Measurements from ENCODE around the gene TMEM203.
A peak's percentile ranks its signal among the peaks of the same experiment; 100 is the strongest.

The TMEM203 gene

DNA sequence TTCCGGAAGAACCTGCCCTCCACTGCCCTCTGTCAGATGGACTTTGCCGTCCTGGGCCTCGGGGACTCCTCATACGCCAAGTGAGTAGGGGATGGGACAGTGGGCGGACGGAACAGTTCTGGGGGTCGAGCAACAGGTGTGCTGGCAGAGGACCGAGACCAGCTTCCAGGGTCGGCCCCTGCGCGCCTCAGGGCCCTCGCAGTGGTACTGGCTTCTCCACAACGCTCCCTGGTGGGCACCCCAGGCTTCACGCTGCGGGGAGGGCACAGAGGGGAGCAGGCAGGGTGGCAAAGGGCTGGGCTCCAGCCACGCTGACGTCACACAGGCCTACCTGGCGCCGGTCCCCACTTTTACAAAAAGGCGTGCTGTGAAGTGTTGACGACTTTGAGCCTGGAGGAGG lies 7.1 kb upstream of the TMEM203 start:
- H3K27me3 Mint-ChIP-seq, result no peaks in the 10 kb centered on the region

DNA sequence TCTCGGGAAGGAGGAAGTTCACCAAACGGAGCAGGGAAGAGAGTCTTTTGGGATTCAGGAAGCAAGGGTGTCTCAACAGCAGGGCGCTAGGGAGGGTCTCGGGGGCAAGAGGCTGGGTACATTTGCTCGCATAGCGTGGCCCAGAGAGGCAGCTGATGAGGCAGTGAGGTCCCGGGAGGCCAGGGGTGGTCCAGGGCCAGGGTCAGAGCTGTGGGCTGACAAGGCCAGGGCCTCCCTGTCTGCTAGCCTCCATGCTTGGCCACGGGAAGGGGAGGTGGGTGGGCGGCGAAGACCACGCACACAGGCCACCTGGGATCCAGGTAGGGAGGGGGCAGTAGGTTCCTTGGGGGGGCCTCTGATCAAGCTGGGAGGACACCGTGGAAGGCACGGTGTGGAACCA lies 6.1 kb upstream of the TMEM203 start:
- Mint-ChIP-seq H3K27me3 (no peaks in the 10 kb centered on the region), H3K4me3 (no peak overlapping the region), H3K27ac (peak overlapping the region; percentile 35), H3K4me1 (ENCODE audit: low read depth) (peaks cover 26% of the 10 kb centered on the region), H3K9me3 (no peaks in the 10 kb centered on the region), H3K36me3 (ENCODE audit: low read depth) (peaks cover 90% of the 10 kb centered on the region)
- intact Hi-C loops (cut with micrococcal nuclease), result no loop called here

More for the DNA sequence above, 7.1 kb upstream of the TMEM203 start:
- H3K4me1 Mint-ChIP-seq (ENCODE audit: low read depth), result peaks cover 23% of the 10 kb centered on the region
- intact Hi-C loops (cut with micrococcal nuclease), result no loop called here
- peaks cover 90% of the 10 kb centered on the region for H3K36me3 Mint-ChIP-seq (ENCODE audit: low read depth)
- H3K9me3 Mint-ChIP-seq, result no peaks in the 10 kb centered on the region
- H3K27ac Mint-ChIP-seq, result no peak overlapping the region
- H3K4me3 Mint-ChIP-seq, result no peak overlapping the region

DNA sequence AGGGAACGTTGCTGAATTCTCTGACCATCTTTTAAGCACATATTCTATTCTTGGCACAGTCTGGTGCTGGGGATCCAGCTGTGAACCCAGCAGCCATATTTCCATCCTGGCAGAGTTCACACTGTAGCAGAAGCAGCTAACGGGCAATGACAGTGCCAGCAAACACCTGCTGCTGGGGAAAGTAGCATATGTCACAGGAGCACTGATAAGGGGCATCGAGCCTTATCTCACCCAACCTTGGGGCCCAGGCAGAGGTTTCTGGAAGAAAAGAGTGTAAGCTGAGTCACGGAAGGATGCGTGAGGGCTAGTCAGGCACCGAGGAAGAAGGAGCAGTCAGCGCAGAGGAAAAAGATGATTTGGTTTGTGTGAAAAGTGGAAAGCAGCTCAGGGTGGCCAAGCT lies 1.2 kb upstream of the TMEM203 start:
- H3K27me3 Mint-ChIP-seq, result no peaks in the 10 kb centered on the region
- peaks cover 58% of the 10 kb centered on the region for H3K4me1 Mint-ChIP-seq (ENCODE audit: low read depth)
- peak overlapping the region; percentile 97 for H3K4me3 Mint-ChIP-seq
- peaks cover 66% of the 10 kb centered on the region for H3K36me3 Mint-ChIP-seq (ENCODE audit: low read depth)
- H3K27ac Mint-ChIP-seq, result peak overlapping the region; percentile 96
- intact Hi-C loops (cut with micrococcal nuclease), result no loop called here
- H3K9me3 Mint-ChIP-seq, result no peaks in the 10 kb centered on the region

DNA sequence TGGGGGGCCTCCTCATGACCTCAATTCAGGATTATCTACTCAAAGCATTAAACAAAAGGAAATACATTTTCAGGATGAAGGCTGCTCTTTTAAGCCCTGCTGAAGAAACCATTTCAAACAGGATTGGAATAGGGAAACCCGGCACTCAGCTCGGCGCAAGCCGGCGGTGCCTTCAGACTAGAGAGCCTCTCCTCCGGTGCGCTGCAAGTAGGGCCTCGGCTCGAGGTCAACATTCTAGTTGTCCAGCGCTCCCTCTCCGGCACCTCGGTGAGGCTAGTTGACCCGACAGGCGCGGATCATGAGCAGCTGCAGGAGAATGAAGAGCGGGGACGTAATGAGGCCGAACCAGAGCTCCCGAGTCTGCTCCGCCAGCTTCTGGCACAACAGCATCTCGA lies 720 bp downstream of the TMEM203 start:
- Mint-ChIP-seq H3K36me3 (ENCODE audit: low read depth) (peaks cover 55% of the 10 kb centered on the region), H3K4me1 (ENCODE audit: low read depth) (peaks cover 58% of the 10 kb centered on the region)

DNA sequence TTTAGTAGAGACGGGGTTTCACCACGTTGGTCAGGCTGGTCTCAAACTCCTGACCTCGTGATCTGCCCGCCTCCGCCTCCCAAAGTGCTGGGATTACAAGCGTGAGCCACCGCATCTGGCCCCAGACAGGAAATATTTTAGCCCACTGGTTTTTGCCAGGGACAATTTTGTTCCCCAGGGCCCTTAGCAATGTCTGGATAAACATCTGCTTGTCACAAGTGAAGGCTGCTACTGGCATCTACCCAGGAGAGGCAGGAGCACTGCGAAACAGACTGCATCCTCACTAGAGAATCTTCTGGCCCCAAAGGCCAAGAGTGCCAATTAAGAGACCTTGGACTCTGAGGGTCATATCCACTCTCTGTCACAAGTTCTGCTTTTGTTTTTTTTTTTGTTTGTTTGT lies 2.5 kb downstream of the TMEM203 start:
- Mint-ChIP-seq H3K36me3 (ENCODE audit: low read depth) (peaks cover 48% of the 10 kb centered on the region), H3K27ac (peak overlapping the region; percentile 94), H3K9me3 (no peaks in the 10 kb centered on the region), H3K4me3 (peak overlapping the region; percentile 4), H3K4me1 (ENCODE audit: low read depth) (peaks cover 75% of the 10 kb centered on the region), H3K27me3 (no peaks in the 10 kb centered on the region)
- intact Hi-C loops (cut with micrococcal nuclease), result no loop called here

More for the DNA sequence above, 720 bp downstream of the TMEM203 start:
- Mint-ChIP-seq H3K9me3 (no peaks in the 10 kb centered on the region), H3K27ac (peak overlapping the region; percentile 96), H3K4me3 (peak overlapping the region; percentile 97), H3K27me3 (no peaks in the 10 kb centered on the region)
- intact Hi-C loops (cut with micrococcal nuclease), result loop anchor here (1.0 to 2.0 kb wide), 2 partner anchors 16 to 18 kb away; partner anchors contain the start of genes ANAPC2, RNF208 and SSNA1

DNA sequence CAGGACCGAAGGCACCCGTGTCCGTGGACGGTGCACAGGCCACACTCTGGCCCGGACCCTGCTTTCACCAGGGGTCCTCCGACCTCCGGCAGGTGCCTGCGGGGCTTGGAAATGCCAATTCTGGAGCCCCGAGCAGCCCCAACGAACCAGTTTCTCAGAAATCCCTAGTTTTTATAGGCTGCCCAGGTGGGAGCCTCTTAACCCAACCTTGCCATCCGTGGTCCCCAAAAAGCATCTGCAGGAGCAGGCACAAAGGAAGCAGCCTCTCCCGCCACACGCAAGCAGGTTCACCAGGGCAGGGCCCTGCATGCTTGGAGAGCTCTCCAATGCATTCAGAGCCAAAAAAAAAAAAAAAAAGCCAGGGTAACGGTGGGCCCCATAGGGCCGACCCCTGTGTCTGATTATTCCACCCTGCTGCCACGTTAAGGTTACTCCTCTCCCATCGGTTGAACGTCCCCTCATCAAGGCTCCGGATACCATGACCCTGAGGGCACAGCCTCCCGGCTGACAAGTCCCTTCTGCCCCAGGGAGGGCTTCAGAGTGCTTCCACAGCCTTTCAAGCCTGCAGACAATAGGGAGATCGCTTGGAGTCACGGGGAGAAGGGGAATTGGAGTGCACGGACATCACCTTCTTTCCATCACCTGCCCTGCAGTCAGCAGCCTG lies 4.1 kb downstream of the TMEM203 start:
- peaks cover 76% of the 10 kb centered on the region for H3K4me1 Mint-ChIP-seq (ENCODE audit: low read depth)
- peak overlapping the region; percentile 94 for H3K27ac Mint-ChIP-seq
- no peaks in the 10 kb centered on the region for H3K9me3 Mint-ChIP-seq
- peaks cover 41% of the 10 kb centered on the region for H3K36me3 Mint-ChIP-seq (ENCODE audit: low read depth)
- intact Hi-C loops (cut with micrococcal nuclease), result no loop called here
- no peaks in the 10 kb centered on the region for H3K27me3 Mint-ChIP-seq
- H3K4me3 Mint-ChIP-seq, result peak overlapping the region; percentile 78

DNA sequence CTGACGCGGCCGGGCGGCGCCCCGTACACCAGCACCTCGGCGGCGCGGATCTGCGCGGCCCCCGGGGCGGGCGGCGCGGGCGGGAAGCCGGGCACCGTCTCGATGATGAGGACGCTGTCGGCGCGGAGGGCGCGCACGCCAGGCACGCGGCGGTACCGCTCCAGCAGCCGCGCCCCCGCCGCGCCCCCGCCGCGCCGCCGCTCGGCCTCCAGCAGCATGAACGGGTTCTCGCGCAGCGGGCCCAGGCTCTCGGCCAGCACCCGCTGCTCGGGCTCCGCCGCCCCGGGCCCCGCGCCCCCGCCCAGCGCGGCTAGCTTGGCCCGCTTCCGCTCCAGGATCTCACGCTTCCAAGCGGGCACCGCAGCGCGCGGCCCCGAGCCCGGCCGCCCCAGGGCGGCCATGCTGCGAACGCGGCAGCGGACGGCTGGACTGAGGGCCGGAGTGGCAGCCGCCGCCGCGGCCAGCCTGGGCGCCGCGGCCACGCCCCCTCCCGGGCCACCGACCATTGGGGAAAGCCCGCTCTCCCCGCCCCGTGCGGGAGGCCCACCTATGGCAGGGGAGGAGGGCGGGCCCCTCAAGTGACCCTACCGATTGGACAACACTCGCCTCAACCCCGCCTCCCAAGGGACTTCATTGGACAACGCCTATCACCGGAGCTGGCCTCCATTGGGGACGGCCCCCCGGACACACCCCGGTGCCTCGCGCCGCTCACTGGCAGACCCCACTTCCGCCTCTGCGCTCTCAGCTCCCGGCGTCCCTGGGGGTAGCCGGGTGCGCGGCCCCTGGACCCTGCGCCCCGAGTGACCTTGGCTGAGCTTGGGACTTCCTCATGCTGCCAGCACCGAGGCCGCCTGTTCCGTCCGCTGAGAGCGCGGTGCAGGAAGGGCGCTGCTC lies 4.9 kb downstream of the TMEM203 start, which contains the start of gene TPRN:
TPRN (minus strand) TSS at position 431 of the 894 bp plus-strand sequence; CDS start at position 401, 30 bp downstream.
- intact Hi-C loops (cut with micrococcal nuclease), result no loop called here
- peak within 1 kb of the TSS; percentile 94 for H3K27ac Mint-ChIP-seq
- H3K36me3 Mint-ChIP-seq (ENCODE audit: low read depth), result peaks cover 41% of the 10 kb centered on the region
- peak within 1 kb of the TSS; percentile 86 for H3K4me3 Mint-ChIP-seq
- peaks cover 71% of the 10 kb centered on the region for H3K4me1 Mint-ChIP-seq (ENCODE audit: low read depth)
- H3K27me3 Mint-ChIP-seq, result no peaks in the 10 kb centered on the region
- no peaks in the 10 kb centered on the region for H3K9me3 Mint-ChIP-seq

DNA sequence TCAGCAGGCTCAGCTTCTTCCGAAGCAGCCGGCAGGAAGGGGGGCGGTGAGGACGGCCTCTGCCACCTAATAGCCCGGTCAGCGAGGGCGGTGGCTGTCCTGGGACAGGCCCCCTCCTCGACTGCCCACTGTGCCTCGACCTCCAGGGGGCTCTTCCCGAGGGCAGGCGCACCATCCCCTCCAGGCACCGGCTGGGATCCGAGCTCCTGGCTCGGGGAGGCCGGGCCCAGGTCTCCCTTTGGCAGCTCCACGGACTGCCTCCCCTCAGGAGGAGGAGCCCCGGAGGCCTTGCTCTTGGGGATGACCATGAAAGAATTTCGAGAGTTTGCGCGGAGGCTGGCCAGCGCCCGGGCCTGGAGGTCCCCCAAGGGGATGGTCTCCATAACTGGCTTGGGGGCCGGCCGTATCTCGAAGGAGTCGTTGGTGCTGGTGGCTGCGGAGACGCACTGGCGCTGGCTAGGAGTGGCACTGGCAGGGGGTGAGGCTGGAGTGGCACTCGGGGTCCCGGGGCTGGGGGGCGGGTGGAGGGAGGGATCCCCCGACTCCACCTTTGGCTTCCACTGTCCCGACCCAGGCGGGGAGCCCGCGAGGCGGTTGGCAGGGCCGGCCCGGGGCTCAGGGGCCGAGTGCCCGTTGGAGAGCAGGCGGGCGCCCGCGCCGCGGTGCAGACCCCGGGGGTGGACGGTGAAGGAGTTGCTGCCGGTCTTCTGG lies 5.9 kb downstream of the TMEM203 start:
- H3K9me3 Mint-ChIP-seq, result no peaks in the 10 kb centered on the region
- H3K27ac Mint-ChIP-seq, result peak overlapping the region; percentile 74
- peaks cover 73% of the 10 kb centered on the region for H3K4me1 Mint-ChIP-seq (ENCODE audit: low read depth)
- no peaks in the 10 kb centered on the region for H3K27me3 Mint-ChIP-seq
- intact Hi-C loops (cut with micrococcal nuclease), result no loop called here
- peaks cover 40% of the 10 kb centered on the region for H3K36me3 Mint-ChIP-seq (ENCODE audit: low read depth)
- H3K4me3 Mint-ChIP-seq, result peak overlapping the region; percentile 86

DNA sequence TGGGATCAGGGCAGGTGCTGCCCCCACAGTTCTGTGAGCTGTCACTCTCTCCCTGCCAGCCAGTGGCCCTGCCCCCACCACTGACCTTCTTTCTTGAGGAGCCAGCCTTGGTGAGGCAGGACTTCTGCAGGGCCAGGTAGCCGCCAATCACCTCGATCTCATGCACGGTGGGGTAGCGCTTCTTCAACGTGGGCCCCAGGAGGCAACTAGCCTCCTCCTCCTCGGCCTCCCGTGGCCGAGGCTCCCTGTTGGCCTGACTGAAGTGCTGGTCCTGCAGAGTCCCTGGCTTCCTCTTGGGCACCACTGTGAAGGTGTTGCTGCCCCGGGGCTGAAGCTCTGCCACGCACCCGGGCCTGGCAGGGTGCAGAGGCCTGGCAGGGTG lies 6.6 kb downstream of the TMEM203 start:
- intact Hi-C loops (cut with micrococcal nuclease), result no loop called here
- Mint-ChIP-seq H3K4me3 (peak overlapping the region; percentile 86), H3K4me1 (ENCODE audit: low read depth) (peaks cover 68% of the 10 kb centered on the region)

DNA sequence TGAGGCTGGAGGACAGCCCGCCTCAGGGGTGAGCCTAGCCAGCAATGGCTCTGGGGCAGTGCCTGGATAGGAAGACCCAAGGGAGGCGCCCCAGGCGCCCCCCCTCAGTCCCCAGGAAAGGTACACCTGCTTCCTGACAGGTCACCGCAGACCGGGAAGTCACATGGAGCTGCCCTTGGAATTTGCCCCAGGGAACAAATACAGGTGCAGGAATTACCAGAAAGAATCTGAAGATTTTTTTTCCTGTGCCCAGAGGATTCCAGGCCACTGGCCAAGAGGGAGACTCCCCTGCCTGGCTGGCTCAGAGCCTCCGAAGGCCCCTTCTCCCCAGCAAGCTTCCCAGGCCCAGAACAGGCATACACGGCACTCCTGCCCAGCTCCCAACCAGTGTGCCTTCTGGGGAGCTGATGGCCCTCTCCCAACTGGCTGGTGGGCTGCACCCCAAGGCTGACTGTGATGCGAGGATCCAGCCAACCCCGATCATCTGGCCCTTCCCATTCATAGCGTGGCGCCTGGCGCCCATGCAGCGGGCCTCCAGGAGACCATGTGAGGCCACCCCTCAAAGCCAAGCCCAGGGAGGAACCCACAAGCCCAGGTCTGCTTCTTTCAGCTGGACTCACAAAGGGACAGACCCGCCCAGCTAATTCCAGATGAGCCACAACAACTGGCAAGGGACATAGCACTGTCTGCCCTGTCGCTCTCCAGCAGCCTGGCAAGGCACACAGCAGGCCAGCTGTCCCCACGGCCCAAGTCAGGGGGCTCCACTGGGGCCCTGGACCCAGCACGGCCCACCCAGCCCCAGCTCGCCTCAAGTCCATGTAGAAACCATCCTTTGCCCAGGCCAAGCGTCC lies 7.2 kb downstream of the TMEM203 start:
- Mint-ChIP-seq H3K4me3 (peak overlapping the region; percentile 86), H3K4me1 (ENCODE audit: low read depth) (peaks cover 69% of the 10 kb centered on the region), H3K27ac (peak overlapping the region; percentile 48), H3K9me3 (no peaks in the 10 kb centered on the region), H3K36me3 (ENCODE audit: low read depth) (peaks cover 40% of the 10 kb centered on the region), H3K27me3 (no peaks in the 10 kb centered on the region)
- intact Hi-C loops (cut with micrococcal nuclease), result no loop called here

More for the DNA sequence above, 6.6 kb downstream of the TMEM203 start:
- peaks cover 40% of the 10 kb centered on the region for H3K36me3 Mint-ChIP-seq (ENCODE audit: low read depth)
- H3K27ac Mint-ChIP-seq, result peak overlapping the region; percentile 74
- H3K27me3 Mint-ChIP-seq, result no peaks in the 10 kb centered on the region
- H3K9me3 Mint-ChIP-seq, result no peaks in the 10 kb centered on the region

DNA sequence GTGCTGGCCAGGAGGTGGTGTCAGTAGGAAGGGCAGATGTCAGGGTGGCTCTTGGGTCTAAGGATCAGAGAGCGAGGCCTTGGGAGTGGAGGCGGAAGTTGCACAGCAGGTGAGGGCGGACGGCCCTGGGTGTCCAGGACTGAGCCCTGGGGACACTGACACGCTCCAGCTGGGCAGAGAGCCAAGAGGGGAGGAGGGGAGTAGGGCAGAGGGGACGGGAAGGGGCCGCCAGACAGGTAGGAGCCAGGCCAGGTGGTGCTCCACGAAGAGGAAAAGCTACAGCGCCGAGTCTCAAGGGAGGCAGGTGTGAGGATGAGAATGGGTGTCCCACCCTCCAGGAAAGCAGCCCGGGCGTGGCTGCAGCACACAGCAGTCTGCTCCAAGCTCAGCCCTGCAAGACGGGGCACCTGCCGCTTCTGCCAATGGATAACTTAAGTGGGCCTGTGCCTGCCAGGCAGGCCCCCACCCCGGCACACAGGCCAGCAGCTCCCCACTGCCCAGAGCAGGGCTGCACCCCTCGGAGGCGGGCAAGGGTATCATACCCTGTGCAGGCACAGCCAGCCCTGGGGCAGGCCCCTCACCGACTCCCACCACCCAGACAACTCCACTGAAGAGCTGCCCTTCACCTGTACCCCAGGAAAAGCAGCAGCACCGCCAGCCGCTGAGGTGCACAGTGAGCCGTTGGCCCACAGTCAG lies 9.8 kb downstream of the TMEM203 start:
- intact Hi-C loops (cut with micrococcal nuclease), result no loop called here

DNA sequence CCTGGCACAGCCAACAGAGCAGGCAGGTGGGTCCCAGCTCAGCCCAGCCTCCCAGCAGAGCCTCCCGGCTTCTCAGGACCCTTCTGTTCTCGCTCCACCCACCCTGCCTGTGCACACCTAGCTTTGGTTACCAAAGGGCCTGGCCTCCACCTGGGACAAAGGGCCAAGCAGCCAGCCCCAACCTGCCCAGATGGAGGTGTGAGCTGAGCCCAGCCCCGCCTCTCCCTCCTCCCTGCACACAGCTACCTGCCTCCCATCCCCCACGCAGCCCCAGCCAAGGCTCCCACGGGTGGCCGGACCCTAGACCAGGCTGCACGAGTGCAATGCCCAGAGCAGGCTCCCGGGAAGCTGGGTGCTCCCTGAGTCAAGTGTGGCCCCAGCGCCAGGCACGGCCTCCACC lies 10.5 kb downstream of the TMEM203 start:
- Mint-ChIP-seq H3K36me3 (ENCODE audit: low read depth) (peaks cover 64% of the 10 kb centered on the region), H3K27me3 (no peaks in the 10 kb centered on the region), H3K27ac (no peak overlapping the region), H3K4me1 (ENCODE audit: low read depth) (peaks cover 71% of the 10 kb centered on the region), H3K9me3 (no peaks in the 10 kb centered on the region), H3K4me3 (no peak overlapping the region)
- intact Hi-C loops (cut with micrococcal nuclease), result no loop called here

More for the DNA sequence above, 9.8 kb downstream of the TMEM203 start:
- H3K9me3 Mint-ChIP-seq, result no peaks in the 10 kb centered on the region
- peaks cover 63% of the 10 kb centered on the region for H3K4me1 Mint-ChIP-seq (ENCODE audit: low read depth)
- no peak overlapping the region for H3K4me3 Mint-ChIP-seq
- peaks cover 57% of the 10 kb centered on the region for H3K36me3 Mint-ChIP-seq (ENCODE audit: low read depth)
- no peak overlapping the region for H3K27ac Mint-ChIP-seq
- H3K27me3 Mint-ChIP-seq, result no peaks in the 10 kb centered on the region

DNA sequence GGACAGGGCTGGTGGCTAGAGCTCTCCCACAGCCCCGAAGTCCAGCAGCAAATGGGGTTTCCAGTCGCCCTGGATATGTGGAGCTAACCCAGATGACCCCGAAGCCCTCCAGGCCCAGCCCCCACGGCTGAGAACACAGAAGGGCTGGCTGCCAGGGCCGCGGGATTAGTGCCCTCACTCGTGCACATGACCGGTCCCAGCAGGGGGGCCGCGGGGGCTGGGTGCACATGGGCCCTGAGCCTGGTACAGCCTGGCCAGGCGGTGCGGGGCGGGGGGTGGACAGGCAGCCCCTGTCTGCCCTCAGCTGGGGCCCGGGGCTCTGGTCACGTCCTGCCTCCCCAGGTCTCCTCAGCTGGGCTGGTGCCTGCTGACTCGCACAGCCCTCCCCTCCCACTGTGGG lies 11.1 kb downstream of the TMEM203 start:
- Mint-ChIP-seq H3K27me3 (no peaks in the 10 kb centered on the region), H3K27ac (no peak overlapping the region), H3K9me3 (no peaks in the 10 kb centered on the region), H3K4me1 (ENCODE audit: low read depth) (peaks cover 72% of the 10 kb centered on the region), H3K36me3 (ENCODE audit: low read depth) (peaks cover 64% of the 10 kb centered on the region), H3K4me3 (no peak overlapping the region)
- intact Hi-C loops (cut with micrococcal nuclease), result no loop called here

Measured in dendritic cell treated with granulocyte-macrophage colony-stimulating factor and Interleukin-4, amounts not matched to agents 40 ng/mL and 50 ng/mL, for 4 days (primary cell).